GM19467 (cell line): ENCODE measurements around the gene OTUD5.
A peak's percentile ranks its signal among the peaks of the same experiment; 100 is the strongest.

Experiments used
- ATAC-seq: cut with Tn5 transposase; IDR thresholded peaks from one replicate; pipeline ENCODE4 v1.9.1; 2021; ENCODE audit warnings: mild to moderate bottlenecking, moderate library complexity; ENCODE audit not compliant: unreplicated experiment

OTUD5 gene

DNA sequence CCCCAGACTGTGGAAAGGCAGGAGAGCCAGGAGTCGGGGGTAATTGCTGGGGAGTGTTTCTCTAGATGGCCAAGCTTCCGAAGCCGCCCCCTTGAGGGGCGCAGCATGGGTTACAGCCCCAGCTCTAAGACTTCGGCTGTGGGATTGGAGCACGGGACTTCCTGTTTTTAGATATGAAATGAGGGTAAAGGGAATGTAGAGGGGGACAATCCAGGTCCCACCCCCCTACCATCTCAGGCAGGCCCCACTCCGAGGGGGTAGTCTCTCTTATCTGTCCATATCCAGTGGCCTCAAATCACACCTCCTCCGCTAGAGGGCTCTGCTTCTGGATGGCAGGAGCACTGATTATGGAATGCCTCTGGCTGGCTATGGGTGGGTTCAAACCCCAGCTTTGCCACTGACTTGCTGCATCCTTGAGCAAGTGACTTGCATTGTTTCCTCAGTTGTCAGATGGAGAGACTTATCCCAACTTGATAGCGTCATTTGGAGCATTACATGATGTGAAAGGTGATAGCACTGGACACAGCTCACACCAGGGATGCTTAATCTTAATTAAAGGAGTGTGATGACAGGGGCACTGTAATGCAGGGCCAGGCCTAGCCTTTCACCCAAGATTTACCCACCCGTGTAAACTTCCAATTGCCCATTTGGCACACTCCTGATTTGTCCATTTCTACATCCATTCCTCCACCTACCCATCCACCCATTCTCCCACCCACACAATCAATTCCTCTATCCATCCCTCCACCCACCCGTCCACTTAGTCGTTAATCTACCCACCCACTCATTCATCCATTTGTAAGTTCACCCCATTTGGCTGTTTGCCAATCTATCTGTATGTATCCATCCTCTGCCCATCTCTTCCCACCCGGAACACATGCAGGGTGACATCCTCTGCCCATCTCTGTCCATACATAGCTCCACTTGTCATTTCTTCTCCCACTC is 15.1 kb upstream of the OTUD5 start:
- ATAC-seq = no peak

DNA sequence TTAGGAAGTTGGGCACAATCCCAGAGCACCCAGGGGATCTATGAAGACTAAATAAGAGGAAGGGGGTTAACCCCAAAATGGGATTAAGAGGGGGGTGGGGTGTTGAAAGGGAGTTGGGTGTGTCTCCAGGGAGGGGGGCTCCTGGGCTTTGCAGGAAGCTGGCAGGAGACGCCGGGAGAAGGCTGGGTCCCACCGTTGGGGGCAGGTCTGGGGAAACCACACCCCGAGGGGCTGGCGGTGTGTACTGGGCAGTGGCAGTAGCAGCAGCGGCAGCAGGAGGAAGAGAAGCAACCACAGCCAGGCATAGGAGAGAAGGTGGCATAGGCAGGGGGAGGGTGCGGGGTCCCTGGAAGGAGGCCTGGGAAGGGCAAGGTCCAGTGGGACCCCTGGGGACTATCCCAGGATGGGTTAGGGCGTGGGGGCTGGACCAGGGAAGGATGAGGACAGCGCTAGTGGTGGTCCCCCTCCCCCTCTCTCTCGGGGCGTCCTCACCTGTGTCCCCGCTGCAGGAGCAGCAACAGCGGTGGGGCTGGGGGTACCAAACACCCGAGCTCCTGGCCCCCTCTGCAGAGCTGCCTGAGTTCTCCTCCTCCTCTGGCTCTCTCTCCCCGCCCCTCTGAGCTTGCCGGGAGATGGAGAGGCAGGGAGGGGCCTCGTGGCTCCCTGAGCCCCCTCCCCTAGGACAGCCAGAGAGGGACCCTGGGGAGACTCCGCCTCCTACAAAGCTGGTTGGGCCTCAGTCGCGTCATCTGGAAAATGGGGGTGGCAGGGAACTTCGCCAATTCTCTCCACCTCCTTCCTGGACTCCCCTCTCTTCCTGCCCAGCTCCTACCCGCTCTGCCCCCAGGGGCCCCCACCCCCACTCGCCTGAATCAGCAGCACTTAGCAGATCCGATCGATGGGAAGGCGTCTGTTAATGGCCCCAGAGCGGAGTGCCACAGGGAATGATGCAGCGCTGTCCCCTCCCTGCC is 14.1 kb upstream of the OTUD5 start, which contains the start of gene KCND1:
Gene KCND1 (minus strand): TSS at position 596 of the 971 bp plus-strand sequence. CDS start 1,573 bp downstream, outside the sequence.
- no peak for ATAC-seq

DNA sequence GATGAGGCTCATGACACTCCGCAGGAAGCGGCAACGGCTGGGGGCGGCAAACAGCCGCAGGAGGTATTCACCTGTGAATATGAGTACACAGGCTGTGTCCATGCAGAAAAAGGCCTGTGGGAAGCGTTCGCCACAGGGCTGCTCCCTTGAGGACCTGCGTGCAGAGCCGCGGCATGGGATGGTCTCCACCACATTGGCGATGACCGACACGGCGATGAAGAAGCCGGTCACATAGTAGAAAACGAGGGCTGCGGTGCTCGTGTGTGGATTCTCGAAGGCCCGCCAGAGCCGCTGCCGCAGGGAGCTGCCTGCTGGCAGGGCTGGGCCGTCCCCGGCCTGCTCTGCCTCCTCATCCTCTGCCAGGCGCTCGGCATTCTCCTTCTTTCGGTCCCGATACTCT is 12.1 kb upstream of the OTUD5 start:
- no peak for ATAC-seq

DNA sequence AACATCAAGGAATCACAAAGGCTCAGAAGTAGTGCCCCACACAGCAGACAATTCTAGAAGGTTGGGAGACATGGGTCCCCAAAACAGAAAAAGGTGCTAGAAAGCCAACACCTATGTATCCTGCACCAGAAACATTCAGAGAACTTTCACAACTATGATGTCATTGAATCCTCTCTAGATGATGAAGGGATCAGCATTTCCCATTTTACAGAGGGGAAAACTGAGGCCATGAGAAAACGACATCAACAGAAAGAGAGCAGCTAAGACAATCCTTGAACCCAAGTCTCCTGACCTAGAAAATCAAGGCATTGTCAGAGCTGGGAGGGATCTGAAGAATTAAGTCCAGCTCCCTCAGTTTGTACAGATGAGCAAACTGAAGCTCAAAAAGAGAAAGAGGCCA is 11.0 kb upstream of the OTUD5 start:
- no peak for ATAC-seq

DNA sequence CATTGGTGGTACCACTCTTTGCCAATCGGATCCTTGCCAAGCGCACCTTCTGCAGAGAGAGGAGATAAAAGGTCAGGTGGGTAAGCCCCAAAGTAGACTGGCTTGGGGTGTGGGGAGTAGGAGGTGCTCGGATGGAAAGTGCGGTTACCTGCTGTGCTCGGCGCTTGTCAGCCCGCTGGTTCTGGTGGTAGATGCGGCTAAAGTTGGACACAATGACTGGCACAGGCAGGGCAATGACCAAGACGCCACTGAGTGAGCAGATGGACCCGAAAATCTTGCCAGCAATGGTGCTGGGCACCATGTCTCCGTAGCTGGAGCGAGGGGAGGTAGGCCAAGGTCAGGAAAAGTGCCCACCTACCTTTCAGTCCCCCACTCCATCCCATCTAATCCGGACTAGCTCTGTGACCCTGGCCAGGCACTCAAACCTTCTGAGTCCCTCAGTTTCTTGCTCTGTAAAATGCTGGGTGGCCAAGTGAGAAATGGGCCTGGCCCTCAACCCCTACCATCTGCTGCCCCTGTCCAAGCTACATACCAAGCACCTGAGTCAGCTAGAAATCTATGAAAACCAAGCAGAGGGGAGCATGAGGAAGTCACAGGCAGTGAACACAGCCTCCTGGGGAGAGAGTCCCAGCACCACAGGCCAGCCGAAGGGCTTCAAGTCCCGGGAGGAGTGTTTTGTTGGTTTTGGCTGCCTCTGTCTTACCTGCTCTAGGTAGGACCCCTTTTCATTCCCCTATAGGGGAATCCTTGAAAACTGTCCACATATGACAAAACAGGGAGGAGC is 9.6 kb upstream of the OTUD5 start:
- ATAC-seq = no peak

DNA sequence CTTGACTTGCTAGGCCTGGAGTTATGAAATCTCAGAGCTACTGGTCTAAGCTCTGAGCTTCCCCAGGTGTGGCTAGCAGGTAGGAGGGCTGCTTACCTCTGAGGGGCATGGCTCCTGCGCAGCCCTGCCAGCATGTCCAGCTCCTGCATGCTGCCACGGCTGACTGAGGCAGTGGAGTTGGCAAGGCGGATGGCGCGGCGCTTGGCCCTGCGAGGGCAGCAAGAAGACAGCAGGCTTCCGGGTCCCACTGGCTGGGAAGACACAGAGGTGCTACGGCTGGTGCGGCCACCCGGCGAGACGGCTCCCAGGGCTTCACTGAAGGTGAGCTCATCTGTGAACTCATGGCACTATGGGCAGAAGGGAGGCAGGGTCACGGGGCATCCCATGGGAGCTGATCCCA is 8.6 kb upstream of the OTUD5 start:
- ATAC-seq = no peak

DNA sequence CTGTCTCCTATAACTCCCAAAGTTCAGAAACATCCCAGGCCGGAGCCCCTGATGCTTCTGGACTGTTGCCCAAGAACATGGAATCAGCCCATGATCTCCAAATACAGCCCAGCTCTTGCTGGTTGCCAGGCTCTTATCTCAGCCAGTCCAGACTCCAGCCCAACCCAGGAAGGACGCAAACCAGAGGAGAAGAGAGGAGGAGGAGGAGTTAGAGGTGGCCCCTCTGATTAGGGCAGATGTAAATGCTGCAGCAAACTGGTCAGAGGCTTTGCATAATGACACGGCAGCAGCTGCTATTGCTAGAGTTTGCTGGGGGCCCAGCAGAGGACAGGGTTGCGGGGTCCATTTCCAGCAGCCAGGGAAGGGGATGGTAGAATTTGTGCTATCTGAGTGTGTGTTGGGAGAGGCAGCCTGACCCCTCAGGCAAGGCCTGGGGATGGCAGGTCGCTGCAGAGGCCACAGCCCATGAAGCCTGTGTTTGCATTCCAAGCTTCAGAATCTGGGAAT is 4.2 kb upstream of the OTUD5 start:
- ATAC-seq = no peak

DNA sequence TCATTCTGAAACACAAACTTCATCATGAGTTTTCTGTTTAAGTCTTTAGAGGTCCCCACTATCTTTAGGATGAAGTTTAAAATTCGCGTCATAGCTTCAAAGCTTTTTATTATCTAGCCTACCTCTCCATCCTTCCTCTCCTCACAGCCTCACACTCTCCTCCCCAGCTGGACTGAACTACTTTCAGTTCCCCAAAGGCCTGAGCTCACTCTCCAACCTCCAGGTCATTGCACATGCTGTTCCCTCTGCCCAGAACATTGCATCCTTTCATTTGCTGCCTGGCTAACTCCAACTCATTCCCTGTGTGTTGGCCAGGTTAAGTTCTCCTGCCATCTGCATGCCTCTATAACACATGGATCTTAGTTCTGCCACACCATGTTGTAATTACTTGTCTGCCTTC is 2.9 kb upstream of the OTUD5 start:
- ATAC-seq = no peak

DNA sequence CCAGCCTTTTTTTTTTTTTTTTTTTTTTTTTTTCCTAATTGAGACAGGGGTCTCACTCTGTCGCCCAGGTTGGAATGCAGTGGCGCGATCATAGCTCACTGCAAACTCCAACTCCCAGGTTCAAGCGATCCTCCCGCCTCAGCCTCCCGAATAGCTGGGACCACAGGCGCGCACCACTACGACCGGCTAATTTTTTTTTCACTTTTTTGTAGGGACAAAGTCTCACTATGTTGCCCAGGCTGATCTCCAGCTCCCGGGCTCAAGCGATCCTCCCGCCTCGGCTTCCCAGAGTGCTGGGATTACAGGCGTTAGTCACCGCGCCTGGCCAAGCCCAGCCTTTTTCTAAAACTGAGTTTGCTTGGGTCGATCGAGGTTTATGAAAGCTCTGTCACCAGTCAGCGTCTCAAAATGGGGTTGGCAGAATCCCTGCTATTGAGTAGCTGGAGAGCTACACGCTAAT is 1.3 kb upstream of the OTUD5 start:
- no peak for ATAC-seq

DNA sequence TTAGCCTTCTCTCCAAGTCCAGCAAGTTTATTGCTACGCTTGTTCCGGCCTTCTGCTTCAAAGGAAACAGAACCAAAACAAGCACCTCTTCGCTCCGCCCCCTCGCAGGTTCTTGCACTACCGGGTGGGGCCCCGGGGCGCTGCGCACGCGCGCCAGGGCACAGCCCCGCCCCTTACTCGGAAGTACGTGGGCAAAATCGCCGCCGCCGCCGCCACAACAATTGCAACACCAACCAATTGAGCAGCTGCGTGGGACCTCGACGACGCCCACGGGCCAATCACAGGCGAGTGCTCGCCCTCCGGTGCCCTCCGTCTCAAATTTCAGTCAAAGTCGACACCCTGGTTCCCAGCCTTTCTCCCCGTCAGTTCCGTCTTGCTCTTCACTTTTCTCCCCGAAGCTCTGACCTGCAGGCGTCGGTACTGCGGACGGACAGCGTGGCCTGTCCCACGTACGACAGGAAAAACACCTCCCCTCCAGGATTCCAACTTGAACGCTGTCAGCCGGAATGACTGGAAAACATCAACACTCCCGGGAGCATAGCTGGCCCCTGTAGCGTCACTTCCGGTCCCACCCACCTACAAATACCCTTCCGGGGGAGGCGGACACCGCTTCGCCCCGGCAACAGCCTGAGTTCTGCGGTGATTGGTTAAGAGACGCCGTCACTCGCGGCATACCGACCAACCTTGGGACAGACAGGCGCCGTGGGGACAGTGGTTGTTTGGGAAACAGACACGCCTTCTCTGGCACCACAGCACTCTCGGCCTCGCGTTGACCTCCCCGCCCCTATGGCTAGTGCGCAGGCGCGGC is 624 bp upstream of the OTUD5 start:
- ATAC-seq = peak; percentile 72

DNA sequence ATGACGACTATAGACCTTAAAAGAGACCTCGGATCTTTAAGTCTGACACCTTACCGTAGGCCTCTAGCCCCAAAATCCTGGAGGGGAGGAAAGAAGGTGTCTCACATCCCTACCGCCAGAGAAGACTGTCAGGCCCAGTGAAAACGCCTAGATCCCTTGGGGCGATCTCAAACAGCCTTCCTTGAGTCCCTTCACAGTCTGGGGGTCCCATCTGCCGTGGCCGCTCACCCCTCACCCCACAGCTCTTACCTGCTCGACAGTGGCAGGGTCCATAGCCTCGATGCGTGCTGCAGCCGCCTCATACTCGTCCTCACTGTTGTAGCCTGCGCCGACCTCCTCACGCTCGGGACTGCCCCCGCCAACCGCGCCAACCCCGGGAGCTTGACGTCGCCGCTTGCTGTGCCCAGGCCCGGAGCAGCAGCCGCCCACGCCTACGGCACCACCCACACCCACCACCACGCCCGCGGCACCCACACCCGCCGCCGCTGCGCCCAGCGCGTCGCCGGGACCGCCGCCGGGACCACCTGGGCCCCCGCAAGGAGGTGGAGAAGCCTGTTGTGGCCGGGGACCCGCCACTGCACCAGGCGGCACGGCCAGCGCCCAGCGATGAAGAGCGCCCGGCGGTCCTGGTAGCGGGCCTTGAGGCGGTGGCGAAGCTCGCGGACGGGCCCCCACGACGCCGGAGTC is 536 bp downstream of the OTUD5 start:
- peak; percentile 1 for ATAC-seq

DNA sequence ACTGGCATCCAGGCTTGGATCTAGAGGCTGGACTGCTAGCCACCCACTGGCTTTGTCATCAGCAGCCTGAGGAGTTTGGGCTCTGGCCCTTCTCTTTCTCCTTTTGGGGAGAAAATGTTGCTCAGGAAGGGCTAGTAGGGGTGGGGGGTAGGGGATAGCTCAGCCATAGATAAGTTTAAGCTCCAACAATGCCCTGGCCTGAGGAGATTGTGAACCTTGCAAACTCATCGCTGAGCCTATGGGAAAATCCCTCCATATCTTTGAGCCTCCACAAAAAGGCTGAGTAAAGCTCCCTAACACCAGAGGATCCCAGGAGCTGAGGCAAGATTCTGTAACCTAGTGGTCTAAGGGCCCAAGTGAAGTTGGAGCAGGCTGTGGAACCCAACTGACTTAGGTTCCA is 8.8 kb downstream of the OTUD5 start:
- ATAC-seq = no peak

DNA sequence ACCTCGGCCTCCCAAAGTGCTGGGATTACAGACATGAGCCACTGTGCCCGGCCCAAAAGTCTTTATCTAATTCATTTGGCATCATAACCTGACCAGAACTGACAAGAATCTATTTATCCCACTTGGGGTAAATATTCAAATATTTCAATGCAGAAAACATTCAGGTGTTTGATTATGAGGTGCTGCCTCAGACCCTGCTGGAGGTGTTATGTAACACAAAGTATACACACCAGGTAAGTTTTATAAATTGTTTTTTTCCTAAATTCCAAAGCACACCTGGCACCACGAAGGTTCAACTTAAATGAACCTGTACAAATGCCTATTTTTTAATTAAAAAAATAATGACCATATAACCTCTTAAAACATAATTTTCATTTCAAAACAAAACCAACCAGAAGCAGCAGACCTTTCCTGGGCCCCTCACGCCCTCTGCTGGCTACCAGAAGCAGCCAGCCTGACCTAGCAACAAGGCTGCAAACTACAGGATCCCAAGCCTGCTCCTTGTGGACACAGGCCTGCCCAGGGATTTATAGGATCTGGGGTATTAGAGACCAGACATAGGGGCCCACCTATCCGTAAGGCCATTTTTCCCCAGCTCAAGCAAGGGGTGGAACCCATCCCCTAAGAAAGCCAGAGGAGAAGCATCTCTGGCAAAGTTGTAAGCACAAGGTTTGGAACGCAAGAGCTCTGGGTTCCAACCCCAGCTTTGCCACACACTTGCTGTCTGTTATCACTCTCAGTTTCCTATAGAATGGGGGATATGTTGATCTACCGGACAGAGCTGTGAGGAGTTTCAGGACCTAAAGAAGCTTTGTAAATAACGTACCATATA is 11.7 kb downstream of the OTUD5 start:
- ATAC-seq = no peak

DNA sequence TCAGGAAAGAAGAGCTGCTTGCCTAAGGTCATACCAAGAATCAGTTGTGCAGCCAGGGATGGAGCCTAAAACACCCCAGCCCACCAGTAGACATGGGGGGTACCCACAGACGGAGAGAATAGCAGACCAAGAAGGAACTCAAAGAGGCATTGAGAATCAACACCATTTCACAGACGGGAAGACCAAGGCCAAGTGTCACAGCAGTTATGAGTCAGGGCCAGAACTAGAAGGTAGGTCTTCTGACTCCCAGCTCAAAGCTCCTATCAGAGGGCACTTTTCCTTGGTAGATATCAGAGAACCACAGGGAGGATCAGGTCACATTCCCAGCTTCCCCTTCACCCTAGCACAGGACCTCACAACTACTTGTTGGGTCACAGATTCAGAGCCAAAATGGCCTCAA is 14.5 kb downstream of the OTUD5 start:
- ATAC-seq = no peak

DNA sequence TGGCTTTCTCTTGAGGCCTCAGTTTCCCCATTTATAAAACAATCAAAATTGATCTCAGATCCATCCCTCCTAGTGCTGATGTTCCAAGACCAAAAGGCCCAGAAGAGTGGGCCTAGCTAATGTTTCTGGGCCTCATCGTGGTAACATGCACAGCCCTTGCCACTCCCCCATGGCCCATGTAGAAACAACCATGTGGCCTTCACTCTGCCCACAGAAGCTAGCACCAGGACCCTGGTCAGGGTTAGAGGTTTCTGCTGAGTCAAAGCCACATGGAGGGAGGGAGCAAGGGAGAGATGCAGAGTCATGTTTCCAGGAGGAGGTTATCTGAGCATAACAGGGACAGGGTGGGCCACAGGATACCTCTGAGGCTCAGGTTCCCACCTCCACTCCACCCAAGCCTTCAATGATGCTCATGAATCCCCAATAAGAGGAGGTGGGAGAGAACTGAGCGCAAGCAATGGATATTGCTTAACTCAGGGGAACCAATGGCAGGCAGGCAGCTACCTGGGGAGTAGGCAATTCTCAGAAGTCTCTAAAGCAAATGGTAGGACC is 16.9 kb downstream of the OTUD5 start:
- ATAC-seq = no peak

DNA sequence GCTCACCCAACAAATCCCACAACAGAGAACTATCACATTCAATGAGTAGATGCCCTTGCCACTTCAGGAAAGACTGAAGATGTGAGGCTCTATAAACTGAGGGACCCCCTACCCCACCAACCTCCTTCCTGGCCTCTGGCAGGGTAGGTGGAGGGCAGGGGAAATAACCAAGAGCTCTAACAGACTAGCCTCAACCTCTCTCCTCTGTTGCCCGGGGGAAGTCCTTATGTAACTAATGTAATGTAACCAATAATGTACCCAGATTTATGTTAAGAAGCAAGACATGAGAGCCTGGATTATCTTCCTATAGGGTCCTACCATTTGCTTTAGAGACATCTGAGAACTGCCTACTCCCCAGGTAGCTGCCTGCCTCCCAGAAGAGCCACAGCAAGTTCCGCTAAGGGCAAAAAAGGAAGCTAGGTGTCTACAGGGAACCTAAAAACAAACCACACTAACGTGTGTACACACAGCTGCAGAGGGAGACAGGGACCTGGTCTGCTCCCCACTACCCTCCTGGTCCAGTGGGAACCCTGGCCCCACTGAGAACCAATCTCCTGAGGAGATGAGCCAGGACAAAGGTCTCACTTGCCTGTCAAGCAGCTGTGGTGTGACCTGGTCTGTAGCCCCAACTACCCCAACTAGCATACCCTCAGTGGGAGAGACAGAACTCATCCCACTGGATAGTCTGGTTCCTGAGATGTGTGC is 17.7 kb downstream of the OTUD5 start:
- ATAC-seq = no peak

DNA sequence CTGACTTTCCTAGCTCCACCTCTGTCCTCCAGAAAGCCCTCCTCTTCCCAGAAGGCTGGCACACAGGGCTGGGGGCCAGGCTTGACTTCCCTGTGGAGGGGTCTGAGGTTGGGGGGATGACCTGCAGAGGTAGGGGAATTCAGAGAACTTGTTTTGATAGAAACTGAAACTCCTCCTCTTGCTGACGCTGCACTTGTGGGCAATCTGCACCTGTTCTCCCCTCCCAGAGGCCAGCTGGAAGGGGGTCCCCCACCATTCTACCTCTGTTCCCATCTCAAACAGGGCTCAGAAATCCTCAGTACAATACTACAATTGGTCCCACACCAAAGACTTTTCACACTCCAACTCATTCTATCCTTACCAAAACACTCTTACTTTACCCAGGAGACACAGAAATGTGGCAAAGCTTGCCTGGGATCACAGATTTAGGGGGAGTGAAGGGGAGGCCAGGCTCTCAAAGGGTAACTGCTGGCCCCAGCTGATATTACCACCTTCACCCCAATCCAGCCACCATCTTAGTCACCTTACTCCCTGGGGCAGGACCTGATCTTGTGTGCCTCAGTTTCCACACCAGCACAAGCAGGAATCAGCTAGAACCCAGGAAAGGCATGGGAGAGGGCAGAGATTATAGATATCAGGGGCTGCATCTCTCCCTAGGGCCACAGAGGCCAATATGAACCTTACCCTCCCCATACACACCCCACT is 18.5 kb downstream of the OTUD5 start:
- ATAC-seq = peak; percentile 56
